ENCODE measurements around the gene GINS2.

The GINS2 gene

GRCh38 chr16:85640585-85640984 lies 48.2 kb downstream of the GINS2 start:
- CTCF ChIA-PET = interaction anchor here (0.6 kb wide), 2 partner anchors 41 to 180 kb away, joined by 3 to 4 read pairs; no protein-coding TSS in a partner anchor
- TF ChIP-seq, protein P1, sequence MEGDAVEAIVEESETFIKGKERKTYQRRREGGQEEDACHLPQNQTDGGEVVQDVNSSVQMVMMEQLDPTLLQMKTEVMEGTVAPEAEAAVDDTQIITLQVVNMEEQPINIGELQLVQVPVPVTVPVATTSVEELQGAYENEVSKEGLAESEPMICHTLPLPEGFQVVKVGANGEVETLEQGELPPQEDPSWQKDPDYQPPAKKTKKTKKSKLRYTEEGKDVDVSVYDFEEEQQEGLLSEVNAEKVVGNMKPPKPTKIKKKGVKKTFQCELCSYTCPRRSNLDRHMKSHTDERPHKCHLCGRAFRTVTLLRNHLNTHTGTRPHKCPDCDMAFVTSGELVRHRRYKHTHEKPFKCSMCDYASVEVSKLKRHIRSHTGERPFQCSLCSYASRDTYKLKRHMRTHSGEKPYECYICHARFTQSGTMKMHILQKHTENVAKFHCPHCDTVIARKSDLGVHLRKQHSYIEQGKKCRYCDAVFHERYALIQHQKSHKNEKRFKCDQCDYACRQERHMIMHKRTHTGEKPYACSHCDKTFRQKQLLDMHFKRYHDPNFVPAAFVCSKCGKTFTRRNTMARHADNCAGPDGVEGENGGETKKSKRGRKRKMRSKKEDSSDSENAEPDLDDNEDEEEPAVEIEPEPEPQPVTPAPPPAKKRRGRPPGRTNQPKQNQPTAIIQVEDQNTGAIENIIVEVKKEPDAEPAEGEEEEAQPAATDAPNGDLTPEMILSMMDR (conservative IDR thresholded peaks at IDR 0.05; ENCODE audit: low read depth) = no peak
- DNase-seq (ENCODE audit: low spot score) = no peak
- peak overlapping the region; percentile 88 for H3K27ac ChIP-seq
- POLR2A ChIA-PET (ENCODE audit: low non-redundant PET) = no interaction called here

GRCh38 chr16:85640254-85640558 lies 48.5 kb downstream of the GINS2 start:
- TF ChIP-seq, protein P1 (conservative IDR thresholded peaks at IDR 0.05; ENCODE audit: low read depth) = no peak
- H3K27ac ChIP-seq = peak overlapping the region; percentile 88
- no peak for DNase-seq (ENCODE audit: low spot score)
- CTCF ChIA-PET = interaction anchor here (0.6 kb wide), 1 partner anchor 181 kb away, joined by 4 read pairs; no protein-coding TSS in a partner anchor
- POLR2A ChIA-PET (ENCODE audit: low non-redundant PET) = no interaction called here

DNA sequence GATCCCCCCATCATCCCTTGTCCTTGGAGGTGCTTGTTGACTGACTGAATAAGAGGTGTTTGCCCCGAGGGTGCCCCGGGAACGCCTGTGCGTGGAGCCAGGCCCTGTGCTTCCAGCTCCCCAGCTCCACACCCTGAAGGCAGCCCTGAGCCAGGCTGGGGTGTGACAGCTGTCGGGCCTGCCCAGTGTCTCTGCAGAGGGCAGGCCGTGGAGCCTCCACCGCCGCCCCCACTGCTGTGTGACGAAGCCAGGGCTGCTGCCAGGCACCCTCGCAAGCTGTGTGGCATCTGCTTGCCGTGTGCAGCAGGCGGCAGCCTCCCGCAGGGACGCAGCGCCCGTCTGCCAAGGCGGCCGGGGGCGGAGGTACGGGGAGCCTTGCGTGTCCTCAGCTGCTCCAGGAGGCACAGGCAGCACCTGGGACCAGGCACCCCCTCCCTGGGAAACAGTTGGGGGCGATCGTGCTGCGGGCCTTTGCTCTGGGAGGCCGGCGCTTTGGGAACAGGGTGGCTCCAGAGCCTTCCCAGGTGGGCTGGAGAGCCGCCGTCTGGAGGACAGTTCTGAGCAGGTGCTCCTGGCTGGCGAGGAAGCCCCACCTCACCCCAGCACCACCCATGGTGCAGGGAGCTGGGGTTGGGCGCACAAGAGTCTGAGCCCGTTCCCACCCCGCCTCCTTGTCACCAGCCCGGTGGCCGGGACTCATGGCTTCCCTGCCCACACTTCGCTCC lies 49.1 kb downstream of the GINS2 start:
- TF ChIP-seq, protein P1 (conservative IDR thresholded peaks at IDR 0.05; ENCODE audit: low read depth) = no peak
- POLR2A ChIA-PET (ENCODE audit: low non-redundant PET) = no interaction called here
- DNase-seq (ENCODE audit: low spot score) = peak; percentile 37
- CTCF ChIA-PET = interaction anchor here (0.6 to 0.7 kb wide), 4 partner anchors 10 to 181 kb away, joined by 3 to 4 read pairs (median 3); no protein-coding TSS in a partner anchor
- peak overlapping the region; percentile 88 for H3K27ac ChIP-seq

DNA sequence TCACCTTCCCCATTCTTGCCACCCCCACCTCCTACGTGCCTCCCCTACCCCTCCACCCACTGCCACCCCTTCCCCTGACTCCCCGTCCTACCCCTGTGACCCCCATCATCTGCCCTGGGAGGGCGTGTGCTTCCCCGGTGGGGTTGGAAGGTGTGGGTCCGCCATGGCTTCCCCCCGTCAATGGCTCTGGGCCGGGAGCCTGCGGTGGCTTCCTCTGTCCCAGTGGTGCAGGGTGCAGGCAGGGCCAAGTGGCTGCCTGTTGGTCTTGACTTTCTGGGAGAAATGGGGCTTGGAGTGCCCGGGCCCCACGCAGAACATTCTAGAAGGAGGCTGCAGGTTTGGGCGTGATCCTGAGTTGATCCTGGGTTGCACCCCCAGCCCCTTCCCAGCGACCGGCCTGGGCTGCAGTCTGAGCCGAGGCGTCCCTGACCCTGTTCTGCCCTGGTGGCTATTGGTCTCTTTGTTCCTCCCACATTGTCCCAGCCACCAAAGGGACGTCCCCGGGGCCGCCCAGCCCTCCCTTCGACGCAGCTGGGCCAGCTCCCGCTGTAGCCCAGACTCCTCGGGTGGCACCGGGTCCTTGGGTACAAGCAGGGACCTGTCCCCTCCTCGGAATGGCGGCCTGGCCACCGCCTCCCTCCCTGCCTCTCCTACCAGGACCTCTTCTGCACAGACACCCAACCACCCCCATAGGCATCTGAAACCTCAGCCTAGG lies 49.9 kb downstream of the GINS2 start:
- DNase-seq (ENCODE audit: low spot score) = no peak
- ChIA-PET POLR2A (ENCODE audit: low non-redundant PET) (no interaction called here), CTCF (interaction anchor here (0.6 to 0.7 kb wide), 5 partner anchors 9 to 781 kb away, joined by 3 to 4 read pairs (median 3); partner anchors contain the start of gene GSE1)
- TF ChIP-seq, protein P1 (conservative IDR thresholded peaks at IDR 0.05; ENCODE audit: low read depth) = no peak
- H3K27ac ChIP-seq = peak overlapping the region; percentile 88

DNA sequence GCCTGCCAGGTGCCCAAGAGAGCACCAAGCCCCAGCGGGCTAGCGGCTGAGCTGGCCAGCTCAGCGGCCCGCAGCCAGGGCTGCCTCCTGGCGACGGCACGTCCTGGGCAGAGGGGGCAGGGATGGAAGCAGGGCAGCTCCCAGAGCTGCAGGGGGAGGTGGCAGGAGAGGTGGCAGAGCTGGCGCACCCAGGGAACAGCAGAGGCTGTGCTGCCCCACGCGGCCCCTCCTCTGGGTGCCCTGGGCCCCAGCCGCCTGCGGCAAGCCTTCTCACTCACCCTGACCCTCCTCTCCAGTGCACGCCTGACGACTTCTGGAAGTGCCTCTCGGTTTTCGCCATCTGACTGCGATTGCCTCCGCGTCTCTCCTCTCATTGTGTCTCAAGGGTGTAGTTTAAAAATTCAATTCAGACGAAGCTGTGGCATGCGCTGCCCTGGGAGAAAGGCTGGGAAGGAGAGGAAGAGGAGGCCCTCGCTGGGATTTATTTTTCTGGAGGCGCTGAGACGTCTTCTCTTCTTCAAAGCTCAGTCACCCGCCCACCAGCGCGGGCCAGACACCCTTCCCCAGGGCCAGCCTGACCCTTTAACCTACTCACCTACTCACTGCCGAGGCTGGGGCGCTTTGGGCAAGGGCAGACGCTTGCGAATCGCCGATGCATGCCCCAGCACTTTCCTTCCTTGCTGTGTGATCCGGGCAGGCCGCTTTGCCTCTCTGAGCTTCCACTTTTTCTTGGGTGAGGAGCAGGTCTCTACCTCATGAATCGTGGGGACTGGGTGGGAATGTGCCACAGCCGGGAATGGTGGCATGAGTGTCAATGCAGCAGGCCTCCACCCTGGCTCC lies 50.7 kb downstream of the GINS2 start:
- DNase-seq (ENCODE audit: low spot score) = no peak
- peak overlapping the region; percentile 88 for H3K27ac ChIP-seq
- CTCF ChIA-PET = interaction anchor here (0.6 to 0.7 kb wide), 3 partner anchors 11 to 782 kb away, joined by 3 to 4 read pairs (median 3); partner anchors contain the start of gene GSE1
- POLR2A ChIA-PET (ENCODE audit: low non-redundant PET) = no interaction called here
- TF ChIP-seq, protein P1 (conservative IDR thresholded peaks at IDR 0.05; ENCODE audit: low read depth) = no peak

Measured in RWPE1 (cell line).